Natural killer cell (primary cell): ENCODE results near the gene C16orf46. TPM values are rescaled to one million over a fixed set of nuclear protein-coding genes. Genes with fewer than 3 reads are reported as not detected.

Experiments
- ATAC-seq, 3 donors: fragments of 150-1000 bp in 2 of 3; fragments of 200-7000 bp in 1 of 3; cut with Tn5 transposase; 1 replicate in 1 of 3; 2 replicates in 2 of 3; pipeline ENCODE4 v1.10.0; 2021; ENCODE audit warnings: mild to moderate bottlenecking in 2 of 3, moderate library complexity in 2 of 3
- DNase-seq, 2 donors: peaks; one replicate each; pipeline versions ENCODE4 v3.0.0 to v3.0.0-alpha.2; 2013 to 2021; ENCODE audit warnings: mixed read lengths in 1 of 2
- H3K27ac ChIP-seq: one replicate; pipeline ENCODE4 v1.5.1; 2013; ENCODE audit warnings: mild to moderate bottlenecking, low read length
- H3K27me3 ChIP-seq: one replicate; pipeline ENCODE4 v1.6.1; 2013; ENCODE audit warnings: low read length; ENCODE audit not compliant: control insufficient read depth, insufficient read depth
- H3K36me3 ChIP-seq: one replicate; pipeline ENCODE4 v1.6.1; 2013; ENCODE audit warnings: low read length; ENCODE audit not compliant: control insufficient read depth, insufficient read depth
- H3K4me1 ChIP-seq: one replicate; pipeline ENCODE4 v1.6.1; 2013; ENCODE audit warnings: low read length; ENCODE audit not compliant: control insufficient read depth, insufficient read depth
- H3K4me3 ChIP-seq: one replicate; pipeline ENCODE4 v1.5.1; 2013; ENCODE audit warnings: low read length
- H3K9me3 ChIP-seq: one replicate; pipeline ENCODE4 v1.6.1; 2013; ENCODE audit warnings: low read length; ENCODE audit not compliant: control insufficient read depth, insufficient read depth
- H3K27ac Mint-ChIP-seq, 2 donors: one replicate each; pipeline ENCODE4 v1.8.0; 2022; ENCODE audit warnings: mild to moderate bottlenecking in 2 of 2, mixed read lengths in 2 of 2, moderate library complexity in 1 of 2
- H3K27me3 Mint-ChIP-seq, 2 donors: one replicate each; pipeline ENCODE4 v1.8.0; 2022; ENCODE audit warnings: low read depth in 2 of 2, mixed read lengths in 2 of 2
- H3K36me3 Mint-ChIP-seq: one replicate; pipeline ENCODE4 v1.8.0; 2022; ENCODE audit warnings: mixed read lengths
- H3K4me1 Mint-ChIP-seq, 2 donors: one replicate each; pipeline ENCODE4 v1.8.0; 2022; ENCODE audit warnings: mixed read lengths in 2 of 2
- H3K4me3 Mint-ChIP-seq: one replicate; pipeline ENCODE4 v1.8.0; 2022; ENCODE audit warnings: mild to moderate bottlenecking, moderate library complexity, mixed read lengths
- H3K9me3 Mint-ChIP-seq, 2 donors: one replicate each; pipeline ENCODE4 v1.8.0; 2022; ENCODE audit warnings: mixed read lengths in 2 of 2
- CTCF ChIP-seq: fragments of 200-600 bp; IDR thresholded peaks from one replicate; pipeline ENCODE4 v1.8.0; 2022; ENCODE audit warnings: antibody characterized with exemption
- WGBS: methylation state at CpG from one replicate; pipeline ENCODE4 v1.1.7; 2013; ENCODE audit warnings: missing lambda C conversion rate; ENCODE audit not compliant: insufficient coverage; 5-methylcytosine and 5-hydroxymethylcytosine counted together
- intact Hi-C: fragments of 100-400 bp; cut with micrococcal nuclease; formaldehyde crosslinking; loops from one replicate; pipeline ENCODE4 v1.14.2; 2022
- total RNA-seq, 4 donors: library from RNA; stranded (reverse); fragments of 120-200 nt in 1 of 4; gene quantifications; one replicate each; pipeline versions ENCODE4 v1.2.3 to v1.2.4, GENCODE V29; 2013 to 2022

The C16orf46 gene
- total RNA-seq, 3 donors from 2014 or later (not counting 1 experiment from before 2014, with no cell fraction given): not detected

DNA sequence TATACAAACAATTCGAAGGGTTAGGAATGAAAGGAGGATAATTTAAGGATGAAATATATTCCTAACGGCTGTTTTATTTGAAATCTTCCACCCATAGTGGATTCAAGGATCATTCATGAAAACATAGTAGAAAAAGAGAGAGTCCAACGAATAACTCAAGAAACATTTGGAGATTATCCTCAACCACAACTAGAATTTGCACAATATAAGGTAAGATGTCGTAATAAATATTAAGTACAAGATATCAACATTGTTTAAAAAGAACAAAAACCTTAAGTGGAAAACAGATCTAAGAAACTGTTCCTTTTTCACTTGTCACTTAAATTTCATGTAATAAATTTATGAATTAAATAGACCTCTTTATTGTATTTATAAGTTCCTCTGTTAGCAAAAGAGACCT lies 50.6 kb downstream of the C16orf46 start:
- no peak overlapping the region for H3K4me3 Mint-ChIP-seq
- no peaks in the 10 kb centered on the region for H3K9me3 Mint-ChIP-seq
- intact Hi-C loops: no loop called here
- H3K36me3 ChIP-seq: no peaks in the 10 kb centered on the region
- WGBS: no CpG with 5 or more reads among the region's 4 CpGs
- no peaks in the 10 kb centered on the region for H3K9me3 ChIP-seq
- H3K36me3 Mint-ChIP-seq: no peaks in the 10 kb centered on the region
- no peak overlapping the region for H3K27ac ChIP-seq
- H3K4me3 ChIP-seq: no peak overlapping the region
- H3K4me1 ChIP-seq: no peaks in the 10 kb centered on the region
- TF ChIP-seq CTCF: no peak
- ATAC-seq: no peak
- DNase-seq: no peak
- H3K27ac Mint-ChIP-seq: no peak overlapping the region
- no peaks in the 10 kb centered on the region for H3K27me3 ChIP-seq
- no peaks in the 10 kb centered on the region for H3K4me1 Mint-ChIP-seq
- no peaks in the 10 kb centered on the region for H3K27me3 Mint-ChIP-seq

- no peaks in the 10 kb centered on the region for H3K27me3 Mint-ChIP-seq
- no peak overlapping the region for H3K4me3 Mint-ChIP-seq
- Histone ChIP-seq H3K4me3 (no peak overlapping the region), H3K9me3 (no peaks in the 10 kb centered on the region), H3K27me3 (no peaks in the 10 kb centered on the region), H3K27ac (no peak overlapping the region), H3K36me3 (peaks cover 5% of the 10 kb centered on the region), H3K4me1 (no peaks in the 10 kb centered on the region)
- H3K9me3 Mint-ChIP-seq: no peaks in the 10 kb centered on the region
- no peak overlapping the region for H3K27ac Mint-ChIP-seq
- TF ChIP-seq CTCF: no peak
- H3K36me3 Mint-ChIP-seq: no peaks in the 10 kb centered on the region
- no peak for ATAC-seq
- DNase-seq: no peak
- 94% methylated on average over 2 of the region's 2 CpGs for WGBS
- intact Hi-C loops: no loop called here
- H3K4me1 Mint-ChIP-seq: no peaks in the 10 kb centered on the region
These were observed 58.5 kb downstream of the C16orf46 start for GRCh38 chr16:81018496-81018895.

GRCh38 chr16:81014672-81015071 lies 62.4 kb downstream of the C16orf46 start:
- peaks cover 2% of the 10 kb centered on the region for H3K36me3 ChIP-seq
- no peaks in the 10 kb centered on the region for H3K4me1 ChIP-seq
- DNase-seq: no peak
- Mint-ChIP-seq H3K27me3 (no peaks in the 10 kb centered on the region), H3K4me3 (no peak overlapping the region), H3K36me3 (no peaks in the 10 kb centered on the region), H3K4me1 (no peaks in the 10 kb centered on the region), H3K27ac (no peak overlapping the region), H3K9me3 (no peaks in the 10 kb centered on the region)
- H3K9me3 ChIP-seq: no peaks in the 10 kb centered on the region
- H3K27ac ChIP-seq: no peak overlapping the region
- no peaks in the 10 kb centered on the region for H3K27me3 ChIP-seq
- 95% methylated on average over 2 of the region's 2 CpGs for WGBS
- no peak overlapping the region for H3K4me3 ChIP-seq
- no peak for ATAC-seq
- intact Hi-C loops: no loop called here
- no peak for TF ChIP-seq CTCF

- no peak overlapping the region for H3K4me3 Mint-ChIP-seq
- no peak overlapping the region for H3K27ac ChIP-seq
- no peaks in the 10 kb centered on the region for H3K27me3 ChIP-seq
- ATAC-seq (no peak), DNase-seq (no peak)
- H3K4me3 ChIP-seq: no peak overlapping the region
- H3K36me3 Mint-ChIP-seq: no peaks in the 10 kb centered on the region
- 94% methylated on average over 3 of the region's 3 CpGs for WGBS
- no peaks in the 10 kb centered on the region for H3K9me3 Mint-ChIP-seq
- H3K27me3 Mint-ChIP-seq: no peaks in the 10 kb centered on the region
- no peaks in the 10 kb centered on the region for H3K9me3 ChIP-seq
- H3K36me3 ChIP-seq: peaks cover 2% of the 10 kb centered on the region
- H3K27ac Mint-ChIP-seq: no peak overlapping the region
- H3K4me1 ChIP-seq: peaks cover 5% of the 10 kb centered on the region
- H3K4me1 Mint-ChIP-seq: no peaks in the 10 kb centered on the region
- intact Hi-C loops: no loop called here
- no peak for TF ChIP-seq CTCF
These were observed 64.1 kb downstream of the C16orf46 start for GRCh38 chr16:81012974-81013373.
